GM19023 (cell line): Measurements from ENCODE around the gene CHMP4A.
"Not testable (repeated sequence)": the region's sequence is repeated elsewhere in the genome, so short reads cannot be mapped to it uniquely, and the experiment has no call there.

ENCODE experiments used
- ATAC-seq: cut with Tn5 transposase; IDR thresholded peaks from one replicate; pipeline ENCODE4 v1.9.1; 2021; ENCODE audit warnings: mild to moderate bottlenecking, moderate library complexity; ENCODE audit not compliant: unreplicated experiment

CHMP4A gene

DNA sequence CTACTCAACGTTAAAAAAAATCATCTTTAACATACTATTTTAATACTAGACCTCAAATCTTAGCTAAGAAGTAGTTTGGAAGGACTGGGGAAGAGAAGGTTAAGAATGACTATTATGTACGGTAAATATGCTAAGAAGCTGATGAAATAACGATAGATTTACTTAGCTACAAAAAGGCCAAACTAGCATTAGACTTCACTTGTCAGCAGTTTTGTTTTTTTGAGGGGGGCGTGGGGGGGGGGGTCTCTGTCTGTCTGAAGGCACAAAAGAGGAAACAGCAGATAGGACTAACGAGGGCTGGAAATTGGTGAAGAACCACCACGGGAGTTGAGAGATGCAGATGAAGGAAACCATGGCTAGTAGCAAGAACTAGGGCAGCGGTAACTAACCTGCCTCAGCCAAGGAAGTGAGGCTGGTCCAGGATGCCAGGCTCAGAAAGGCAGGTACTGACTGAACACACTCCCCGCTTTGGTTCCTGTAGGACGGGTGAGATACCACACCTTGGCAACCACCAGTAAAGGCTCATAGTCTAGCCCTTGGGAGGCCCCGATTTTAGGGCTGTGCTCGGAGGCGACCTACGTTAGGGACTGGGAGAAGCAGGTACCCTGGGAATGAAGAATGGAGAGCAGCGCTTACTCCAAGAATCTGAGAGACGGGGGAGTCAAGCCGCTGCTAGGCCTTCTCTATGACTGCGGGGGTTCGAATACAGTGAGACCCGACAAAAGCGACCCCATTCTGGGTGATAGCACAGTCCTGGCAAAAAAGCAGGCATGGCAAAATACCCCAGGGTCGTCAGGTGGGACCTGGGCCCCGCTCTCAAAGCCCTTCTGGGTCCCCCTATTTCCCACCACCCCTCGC is 18.2 kb upstream of the CHMP4A start:
- ATAC-seq, result peak; percentile 3

DNA sequence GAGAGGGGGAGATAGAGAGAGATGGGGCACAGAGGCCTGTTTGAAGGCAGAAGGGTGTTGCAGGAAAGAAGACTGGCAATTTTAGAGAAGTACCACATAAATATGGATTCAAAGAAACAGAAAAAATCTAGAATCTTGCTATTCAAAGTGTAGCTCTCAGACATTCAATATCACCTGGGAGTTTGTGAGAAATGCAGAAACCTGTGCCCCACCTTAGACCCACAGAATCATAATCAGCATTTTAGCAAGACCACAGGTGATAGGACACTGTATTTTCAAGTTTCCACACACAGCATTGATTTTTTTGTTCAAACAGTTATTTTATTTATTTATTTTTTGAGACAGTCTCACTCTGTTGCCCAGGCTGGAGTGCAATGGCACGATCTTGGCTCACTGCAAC is 15.6 kb upstream of the CHMP4A start:
- ATAC-seq, result no peak

DNA sequence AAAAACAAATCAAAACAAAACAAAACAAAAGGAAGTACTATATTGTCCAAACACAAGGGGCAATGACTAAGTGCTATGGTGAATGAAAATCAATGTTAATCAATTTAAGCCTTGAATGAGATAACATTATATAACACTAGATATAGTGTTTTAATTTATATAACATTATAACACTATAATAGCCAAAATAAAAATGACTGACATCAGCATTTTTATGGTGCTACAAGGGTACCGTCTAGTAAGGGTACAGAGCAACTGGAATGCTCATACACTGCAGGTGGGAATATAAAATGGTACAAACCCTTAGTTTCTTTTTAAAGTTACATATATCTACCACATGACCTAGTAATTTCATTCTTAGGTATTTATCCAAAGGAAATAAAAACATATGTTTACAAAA is 13.2 kb upstream of the CHMP4A start:
- no peak for ATAC-seq

DNA sequence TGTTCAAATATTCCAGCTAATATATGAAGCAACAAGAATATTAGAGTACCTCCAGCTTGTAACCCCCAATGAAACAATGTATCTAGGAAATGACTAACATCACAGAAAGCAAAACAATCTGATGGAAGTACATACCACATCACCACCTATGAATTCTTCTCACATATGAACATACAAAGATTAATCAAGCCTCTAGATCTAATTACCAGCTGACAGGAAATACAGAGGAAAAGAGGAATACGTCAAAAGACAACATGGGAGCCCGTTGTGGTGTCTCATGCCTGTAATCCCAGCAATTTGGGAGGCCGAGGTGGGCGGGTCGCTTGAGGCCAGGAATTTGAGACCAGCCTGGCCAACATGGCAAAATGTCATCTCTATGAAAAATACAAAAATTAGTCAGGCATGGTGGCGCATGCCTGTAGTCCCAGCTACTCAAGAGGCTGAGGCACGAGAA is 11.4 kb upstream of the CHMP4A start:
- ATAC-seq, result no peak

DNA sequence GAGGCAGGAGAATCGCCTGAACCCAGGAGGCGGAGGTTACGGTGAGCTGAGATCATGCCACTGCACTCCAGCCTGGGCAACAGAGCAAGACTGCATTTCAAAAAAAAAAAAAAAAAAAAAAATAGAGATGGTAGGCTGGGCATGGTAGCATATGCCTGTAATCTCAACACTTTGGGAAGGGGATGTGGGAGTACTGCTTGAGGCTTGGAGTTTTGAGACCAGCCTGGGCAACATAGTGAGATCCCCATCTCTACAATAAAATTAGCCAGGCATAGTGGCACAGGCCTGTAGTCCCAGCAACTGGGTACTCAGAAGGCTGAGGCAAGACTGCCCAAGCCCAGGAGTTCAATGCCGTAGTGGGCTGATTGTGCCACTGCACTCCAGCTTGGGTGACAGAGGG is 9.7 kb upstream of the CHMP4A start:
- ATAC-seq, result not testable (repeated sequence)

DNA sequence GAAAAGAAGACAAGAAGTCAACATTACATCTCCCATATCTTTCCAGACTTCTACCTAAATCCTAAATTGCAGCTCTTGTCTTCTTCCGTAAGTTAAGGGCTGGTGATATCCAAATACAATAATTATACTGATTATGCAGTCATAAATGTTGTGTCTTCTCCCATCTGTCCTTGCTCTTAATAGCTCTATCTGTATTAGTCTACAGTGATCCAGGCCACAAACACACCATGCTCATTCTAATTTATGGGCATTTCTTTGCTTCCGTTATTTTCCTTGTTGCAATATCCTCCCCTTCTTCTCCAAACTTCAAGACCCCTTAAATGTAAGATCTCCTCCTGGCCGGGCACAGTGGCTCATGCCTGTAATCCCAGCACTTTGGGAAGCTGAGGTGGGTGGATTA is 6.2 kb upstream of the CHMP4A start:
- ATAC-seq, result no peak

DNA sequence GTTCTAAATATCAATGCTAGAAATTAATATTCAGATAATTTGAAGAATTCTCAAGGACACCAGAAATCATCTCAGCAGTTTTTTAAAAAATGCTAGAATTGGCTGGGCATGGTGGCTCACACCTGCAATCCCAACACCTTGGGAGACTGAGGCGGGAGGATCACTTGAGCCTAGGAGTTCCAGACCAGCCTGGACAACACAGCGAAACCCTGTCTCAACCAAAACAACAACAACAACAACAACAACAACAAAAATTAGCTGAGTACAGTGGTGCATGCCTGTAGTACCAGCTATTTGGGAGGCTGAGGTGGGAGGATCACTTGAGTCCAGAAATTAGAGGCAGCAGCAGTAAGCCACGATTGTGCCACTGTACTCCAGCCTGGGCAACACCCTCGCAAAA is 5.8 kb upstream of the CHMP4A start:
- no peak for ATAC-seq

DNA sequence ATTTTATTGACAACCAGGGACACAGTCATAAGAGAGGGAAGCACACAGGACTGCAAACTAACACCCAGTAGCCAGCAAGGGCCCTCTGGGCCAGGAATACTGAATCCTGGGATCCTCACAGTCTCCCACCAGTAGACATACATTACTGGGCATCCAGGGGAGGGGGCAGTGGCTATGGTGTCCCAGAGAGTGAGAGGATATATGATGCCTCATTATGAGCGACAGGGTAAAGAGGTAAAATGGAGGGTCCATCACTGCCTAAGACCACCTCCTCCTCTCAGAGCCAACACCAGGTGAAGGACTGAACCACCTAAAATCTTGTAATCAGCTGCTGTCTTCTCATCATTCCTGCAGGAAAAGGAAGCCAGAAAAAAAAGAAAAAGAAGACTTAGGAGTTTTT is 3.6 kb upstream of the CHMP4A start:
- not testable (repeated sequence) for ATAC-seq

DNA sequence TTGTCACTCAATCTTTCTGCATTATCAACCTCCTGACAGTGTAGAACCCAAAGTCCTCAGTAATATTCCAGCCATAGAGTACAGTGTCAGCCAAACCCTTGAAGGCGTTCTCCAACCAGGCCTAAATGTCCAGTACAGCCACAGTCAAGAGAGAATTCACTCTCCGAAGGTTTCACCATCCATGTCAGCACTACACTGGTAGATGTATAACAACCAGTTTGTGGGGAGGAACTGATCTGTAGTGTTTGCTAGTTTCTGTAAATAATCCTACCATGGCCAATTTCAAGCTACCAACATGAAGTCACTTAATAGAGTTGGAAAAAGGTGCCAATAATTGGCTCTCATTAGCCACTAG is 3.0 kb upstream of the CHMP4A start:
- ATAC-seq, result no peak

DNA sequence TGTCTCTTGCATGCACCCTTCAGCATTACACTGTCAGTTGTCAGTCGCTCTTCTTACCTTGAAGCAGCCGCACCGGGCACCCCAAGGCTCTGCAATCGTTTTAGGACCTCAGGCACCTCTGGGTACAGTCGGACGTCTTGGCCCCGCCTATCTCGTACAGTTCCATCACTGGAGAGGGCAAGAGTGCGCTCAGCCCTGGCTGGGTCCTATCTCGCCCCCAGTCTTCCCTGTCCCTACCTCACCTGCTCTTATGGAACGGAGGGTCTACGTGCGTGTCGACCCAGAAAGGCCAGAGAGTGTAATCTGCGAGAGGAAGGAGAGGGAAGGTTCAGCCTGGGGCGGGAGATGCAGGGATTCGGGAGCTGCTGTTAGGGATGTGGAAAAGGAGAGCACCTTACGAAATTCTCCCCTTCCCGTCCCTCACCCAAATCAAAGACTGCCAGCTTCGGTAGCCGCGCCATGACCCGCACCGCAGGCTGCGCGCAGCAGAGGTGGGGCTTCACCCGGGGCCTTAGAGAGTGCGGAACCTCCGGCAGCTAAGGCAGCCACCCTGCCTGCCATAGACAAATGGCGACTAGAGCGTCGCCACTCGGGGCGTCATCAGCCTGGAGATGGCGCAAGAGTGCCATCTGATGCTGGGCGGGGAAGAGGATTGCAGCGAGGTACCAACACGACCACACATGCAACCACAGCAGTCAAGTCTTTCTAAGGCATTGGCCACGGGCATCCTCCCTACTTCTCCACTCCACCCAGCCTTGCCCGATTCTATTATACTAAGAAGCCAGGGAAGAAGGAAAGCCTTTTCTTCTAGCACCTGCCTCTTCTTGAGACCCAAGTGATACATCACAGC is 2.4 kb upstream of the CHMP4A start, which contains the start of gene MDP1:
TSS of gene MDP1 (minus strand) at position 572 of the 850 bp plus-strand sequence. CDS start at position 461, 111 bp downstream.
- peak; percentile 72 for ATAC-seq

DNA sequence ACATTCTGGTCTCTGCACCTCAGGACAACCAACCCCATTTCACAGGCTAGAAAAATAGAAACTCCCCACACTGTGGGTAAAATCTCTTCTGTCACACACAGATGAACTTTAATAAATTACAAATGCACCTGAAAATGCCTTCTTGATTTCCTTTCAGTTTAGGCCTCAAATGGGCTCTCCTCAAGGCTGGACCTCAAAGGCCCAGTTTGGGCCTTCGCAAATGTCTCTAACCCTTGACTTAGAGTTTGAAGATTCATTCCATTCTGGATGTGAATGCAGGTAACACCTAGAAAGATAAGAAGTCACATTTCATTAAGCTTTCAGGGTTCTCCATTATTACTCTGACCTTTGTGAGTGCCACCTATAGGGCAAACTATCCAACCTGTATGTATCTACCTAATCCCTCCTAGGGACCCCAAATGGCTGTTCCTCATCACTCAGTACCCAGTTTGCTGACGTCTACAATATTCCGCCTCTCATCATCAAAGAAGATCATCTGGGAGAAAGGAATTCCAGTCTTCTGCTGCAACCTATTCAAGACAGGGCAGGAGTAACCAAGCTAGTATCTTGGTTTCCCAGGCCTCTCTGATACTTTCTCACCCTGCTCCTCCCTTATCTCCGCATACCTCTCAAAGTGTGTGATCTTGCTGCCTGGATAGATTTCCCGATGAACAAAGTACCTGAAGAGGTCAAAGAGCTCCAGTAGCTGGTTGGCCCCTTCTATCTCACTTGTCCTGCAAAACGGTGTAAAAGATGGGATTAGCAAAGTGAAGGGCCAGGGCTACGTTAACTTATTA is 776 bp upstream of the CHMP4A start:
- no peak for ATAC-seq

DNA sequence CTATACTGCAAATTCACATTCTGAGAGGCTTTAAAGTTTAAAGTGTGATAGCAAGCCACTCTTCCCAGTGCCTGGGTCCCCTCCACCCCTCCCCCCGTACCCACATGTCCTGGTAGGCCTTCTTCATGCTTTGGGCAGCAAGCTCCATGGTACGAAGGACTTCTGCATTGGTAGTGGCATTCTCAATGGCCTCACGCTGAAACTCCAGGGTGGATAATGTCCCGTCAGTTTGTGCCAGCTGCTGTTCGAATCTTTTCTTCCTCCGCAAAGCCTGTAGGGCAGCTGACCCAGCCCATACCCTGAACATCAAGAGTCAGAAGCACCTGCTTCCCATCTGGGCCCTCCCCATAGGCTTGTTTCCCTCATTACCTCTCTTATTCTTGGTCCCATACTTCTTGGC is 2.0 kb downstream of the CHMP4A start:
- ATAC-seq, result no peak

DNA sequence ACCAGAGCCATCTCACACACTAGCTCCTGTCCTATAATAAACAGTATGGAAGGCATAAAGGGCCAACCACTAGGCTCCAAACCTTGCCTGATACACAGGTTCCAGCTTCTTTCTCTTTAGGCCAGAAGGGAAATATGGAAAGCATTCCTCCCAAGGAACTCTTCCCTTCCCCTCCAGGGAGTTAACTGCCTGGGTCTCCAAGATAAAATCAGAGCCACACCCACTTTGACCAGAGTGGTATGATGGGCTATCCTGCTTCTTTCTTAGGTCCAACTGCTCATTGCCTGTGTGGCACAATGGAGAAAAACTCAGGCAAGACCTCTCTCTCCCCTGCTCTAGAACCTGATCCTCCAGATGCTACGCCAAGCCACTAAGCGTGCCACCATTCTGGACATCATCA is 5.7 kb downstream of the CHMP4A start:
- ATAC-seq, result no peak

DNA sequence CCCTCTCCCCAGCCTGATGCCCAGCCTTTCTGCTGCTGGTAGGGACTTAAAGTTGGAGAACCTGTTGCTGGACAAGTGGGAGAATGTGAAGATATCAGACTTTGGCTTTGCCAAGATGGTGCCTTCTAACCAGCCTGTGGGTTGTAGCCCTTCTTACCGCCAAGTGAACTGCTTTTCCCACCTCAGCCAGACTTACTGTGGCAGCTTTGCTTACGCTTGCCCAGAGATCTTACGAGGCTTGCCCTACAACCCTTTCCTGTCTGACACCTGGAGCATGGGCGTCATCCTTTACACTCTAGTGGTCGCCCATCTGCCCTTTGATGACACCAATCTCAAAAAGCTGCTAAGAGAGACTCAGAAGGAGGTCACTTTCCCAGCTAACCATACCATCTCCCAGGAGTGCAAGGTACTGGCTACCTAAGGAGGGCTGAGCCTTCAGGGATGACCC is 6.2 kb downstream of the CHMP4A start:
- no peak for ATAC-seq

DNA sequence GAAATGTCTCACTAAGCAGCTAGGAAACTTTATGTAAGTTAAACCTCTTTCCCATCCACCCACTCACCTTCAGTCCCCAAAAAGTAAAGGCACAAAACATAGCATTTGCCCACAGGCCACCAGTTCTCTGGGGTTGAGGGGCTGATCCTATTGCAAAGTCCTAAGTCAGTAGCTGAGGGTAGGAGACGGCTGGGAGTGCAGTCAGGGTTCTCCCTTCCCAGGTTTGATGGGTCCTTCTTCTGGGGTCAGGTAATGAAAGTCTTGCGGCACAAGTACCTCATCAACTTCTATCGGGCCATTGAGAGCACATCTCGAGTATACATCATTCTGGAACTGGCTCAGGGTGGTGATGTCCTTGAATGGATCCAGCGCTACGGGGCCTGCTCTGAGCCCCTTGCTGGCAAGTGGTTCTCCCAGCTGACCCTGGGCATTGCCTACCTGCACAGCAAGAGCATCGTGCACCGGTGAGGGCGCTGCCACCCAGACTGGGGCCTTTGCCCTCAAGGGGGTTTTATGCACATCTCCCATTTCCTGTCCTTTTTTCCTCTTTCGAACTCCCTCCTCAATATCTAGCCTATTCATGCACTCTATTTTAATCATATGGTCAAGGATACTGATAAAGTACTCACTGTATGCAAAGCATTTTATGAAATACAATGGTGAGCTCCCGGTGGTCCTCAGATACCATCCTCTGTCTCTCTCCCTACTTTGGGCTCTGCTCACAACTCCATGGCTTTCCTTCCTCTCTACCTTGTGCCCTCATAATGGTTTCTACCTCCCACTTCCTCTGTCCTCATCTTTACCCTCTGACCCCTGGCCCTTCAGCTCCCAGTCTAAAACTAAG is 6.8 kb downstream of the CHMP4A start:
- ATAC-seq, result no peak

DNA sequence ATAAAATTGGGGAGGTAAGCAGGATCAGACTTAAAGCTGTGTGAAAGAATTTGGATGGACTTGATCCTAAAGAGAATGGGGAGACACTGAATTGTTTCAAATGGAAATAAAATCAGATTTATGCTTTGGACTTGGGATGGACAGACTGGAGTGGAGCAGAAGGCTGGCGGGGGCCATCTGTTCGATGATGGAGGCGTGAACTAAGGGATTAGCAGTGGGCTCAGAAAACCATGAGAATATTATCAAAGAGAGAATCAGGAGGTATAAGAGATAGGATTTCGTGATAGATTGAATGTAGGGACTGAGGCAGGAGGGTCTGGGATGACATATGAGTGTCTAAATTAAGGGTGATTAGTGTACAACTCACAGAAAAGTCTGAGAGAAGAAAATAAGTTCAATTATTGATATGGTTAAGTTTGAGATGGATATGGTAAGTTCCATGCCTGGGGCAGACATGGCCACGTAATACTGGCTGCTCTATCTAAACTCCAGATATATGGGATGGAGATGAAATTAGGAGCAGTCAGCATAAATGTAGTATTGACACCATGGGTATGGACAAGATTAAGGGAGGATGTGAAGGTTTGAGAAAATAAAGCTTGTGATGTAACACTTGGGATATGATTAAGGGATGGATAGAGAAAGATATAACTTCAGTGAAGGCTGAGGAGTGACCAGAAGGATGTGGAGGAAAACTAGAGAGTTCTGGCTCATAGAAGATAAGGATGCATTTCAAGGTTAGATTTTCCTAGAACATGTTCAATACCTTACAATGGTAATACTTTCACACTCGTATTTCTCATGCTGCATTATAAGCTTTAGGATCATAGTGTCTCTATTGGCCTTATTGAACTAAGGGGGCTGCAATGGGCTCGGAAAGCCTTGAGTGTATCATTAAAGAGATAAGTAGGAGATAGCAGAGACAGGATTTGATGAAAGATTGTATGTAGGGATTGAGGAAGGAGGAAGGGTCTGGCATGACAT is 8.8 kb downstream of the CHMP4A start:
- ATAC-seq, result no peak

DNA sequence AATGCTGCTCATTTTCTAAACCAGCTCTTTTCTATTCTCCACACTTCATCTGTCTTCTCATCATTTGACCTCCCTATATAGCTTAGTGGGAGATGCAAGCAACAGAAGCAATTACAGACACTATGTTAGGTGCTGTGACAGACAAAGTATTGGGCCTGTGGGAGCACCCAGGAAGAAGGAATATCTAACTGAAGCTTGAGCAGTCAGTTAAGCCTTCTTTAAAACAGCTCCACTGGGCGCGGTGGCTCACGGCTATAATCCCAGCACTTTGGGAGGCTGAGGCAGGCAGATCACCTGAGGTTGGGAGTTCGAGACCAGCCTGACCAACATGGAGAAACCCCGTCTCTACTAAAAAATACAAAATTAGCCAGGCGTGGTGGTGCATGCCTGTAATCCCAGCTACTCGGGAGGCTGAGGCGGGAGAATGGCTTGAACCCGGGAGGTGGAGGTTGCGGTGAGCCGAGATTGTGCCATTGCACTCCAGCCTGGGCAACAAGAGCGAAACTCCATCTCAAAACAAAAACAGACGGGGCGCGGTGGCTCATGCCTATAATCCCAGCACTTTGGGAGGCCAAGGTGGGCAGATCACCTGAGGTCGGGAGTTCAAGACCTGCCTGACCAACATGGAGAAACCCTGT is 9.9 kb downstream of the CHMP4A start:
- not testable (repeated sequence) for ATAC-seq

DNA sequence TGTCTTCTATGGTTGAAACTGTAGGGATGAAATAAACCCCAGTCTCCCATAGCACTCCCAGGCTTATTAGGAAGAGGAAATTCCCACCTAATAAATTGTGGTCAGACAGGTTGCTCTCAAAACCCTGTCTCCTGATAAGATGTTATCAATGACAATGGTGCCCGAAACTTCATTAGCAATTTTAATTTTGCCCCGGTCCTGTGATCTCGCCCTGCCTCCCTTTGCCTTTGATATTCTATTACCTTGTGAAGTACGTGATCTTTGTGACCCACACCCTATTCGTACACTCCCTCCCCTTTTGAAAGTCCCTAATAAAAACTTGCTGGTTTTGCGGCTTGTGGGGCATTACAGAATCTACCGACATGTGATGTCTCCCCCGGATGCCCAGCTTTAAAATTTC is 10.8 kb downstream of the CHMP4A start:
- ATAC-seq, result not testable (repeated sequence)
